ENCODE results near the gene DNAJC4.

Gene DNAJC4

DNA sequence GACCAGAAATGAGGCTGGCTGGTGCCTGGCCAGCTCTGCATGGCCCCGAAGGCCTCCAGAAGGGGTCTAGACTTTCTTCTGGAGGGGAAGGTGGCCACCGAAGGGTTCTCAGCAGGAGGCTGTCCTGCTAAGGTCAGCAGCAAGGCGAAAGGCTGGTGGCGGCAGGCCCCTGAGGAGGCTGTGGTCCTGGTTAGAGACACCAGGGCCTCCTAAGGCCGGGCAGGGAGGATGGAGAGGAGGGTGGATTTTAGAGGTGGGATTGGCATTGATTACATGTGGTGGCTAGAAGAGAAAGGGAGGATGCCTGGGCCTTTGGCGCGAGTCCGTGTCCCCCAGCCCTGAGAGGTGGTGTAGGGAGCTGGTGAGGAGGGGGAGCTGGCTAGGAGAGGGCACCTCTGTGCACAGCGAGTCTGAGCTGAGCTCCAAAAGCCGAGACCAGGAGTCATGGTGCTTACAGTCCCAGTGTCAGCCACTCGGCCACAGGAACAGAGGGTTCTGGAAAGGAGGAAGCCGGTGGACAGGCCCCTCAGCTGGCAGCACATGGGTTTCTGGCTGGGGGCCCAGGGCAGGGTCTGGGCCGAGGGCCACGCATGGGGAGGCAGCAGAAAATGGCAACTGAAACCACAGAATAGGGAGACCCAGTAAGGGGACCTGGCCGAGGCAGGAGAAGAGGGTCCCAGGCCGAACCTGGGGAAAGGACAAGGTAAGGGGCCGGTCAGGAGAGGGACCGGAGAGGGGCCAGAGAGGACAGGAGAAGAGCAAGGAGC is 21.4 kb upstream of the DNAJC4 start:
- no peak for DNase-seq

DNA sequence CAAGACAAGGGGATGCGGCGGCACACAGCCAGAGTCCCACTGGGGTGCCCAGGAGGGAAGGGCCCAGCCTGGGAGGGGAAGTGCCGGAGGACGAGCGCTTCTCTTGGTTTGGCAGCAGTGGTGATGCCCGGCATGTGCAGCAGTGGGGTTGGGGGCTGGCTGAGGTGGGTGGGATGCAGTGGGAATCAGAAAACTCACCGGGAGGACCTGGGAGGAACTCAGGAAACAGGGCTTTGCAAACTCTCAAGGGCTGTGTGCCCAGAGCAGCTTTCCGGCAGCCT is 20.8 kb upstream of the DNAJC4 start:
- no peak for DNase-seq

DNA sequence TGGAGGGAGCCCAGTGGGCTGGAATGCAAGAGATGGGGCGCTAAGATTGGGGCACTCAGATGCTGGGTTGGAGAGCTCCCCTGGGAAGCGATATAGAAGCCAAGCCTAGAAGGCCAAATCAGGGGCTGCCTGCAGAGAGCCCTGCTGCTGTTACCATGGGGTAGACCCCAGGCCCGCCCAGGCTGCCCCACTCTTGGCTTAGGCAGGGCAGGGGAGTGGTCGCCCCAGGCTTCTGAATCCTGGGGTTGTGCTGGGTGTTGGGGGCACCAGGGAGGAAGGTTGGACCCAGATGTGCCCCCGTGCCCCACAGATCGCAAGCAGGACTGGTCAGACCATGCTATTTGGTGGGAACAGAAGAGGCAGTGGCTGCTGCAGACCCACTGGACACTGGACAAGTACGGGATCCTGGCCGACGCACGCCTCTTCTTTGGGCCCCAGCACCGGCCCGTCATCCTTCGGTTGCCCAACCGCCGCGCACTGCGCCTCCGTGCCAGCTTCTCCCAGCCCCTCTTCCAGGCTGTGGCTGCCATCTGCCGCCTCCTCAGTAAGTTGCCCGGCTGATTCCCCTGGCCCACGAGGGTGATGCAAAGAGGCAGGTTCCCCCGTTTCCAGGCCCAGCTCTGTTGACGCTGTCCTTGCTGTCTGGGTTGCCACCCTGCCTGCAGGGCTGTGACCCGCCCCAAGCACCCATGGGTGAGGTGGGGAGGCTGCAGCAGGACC is 19.9 kb upstream of the DNAJC4 start:
- no peak for DNase-seq

DNA sequence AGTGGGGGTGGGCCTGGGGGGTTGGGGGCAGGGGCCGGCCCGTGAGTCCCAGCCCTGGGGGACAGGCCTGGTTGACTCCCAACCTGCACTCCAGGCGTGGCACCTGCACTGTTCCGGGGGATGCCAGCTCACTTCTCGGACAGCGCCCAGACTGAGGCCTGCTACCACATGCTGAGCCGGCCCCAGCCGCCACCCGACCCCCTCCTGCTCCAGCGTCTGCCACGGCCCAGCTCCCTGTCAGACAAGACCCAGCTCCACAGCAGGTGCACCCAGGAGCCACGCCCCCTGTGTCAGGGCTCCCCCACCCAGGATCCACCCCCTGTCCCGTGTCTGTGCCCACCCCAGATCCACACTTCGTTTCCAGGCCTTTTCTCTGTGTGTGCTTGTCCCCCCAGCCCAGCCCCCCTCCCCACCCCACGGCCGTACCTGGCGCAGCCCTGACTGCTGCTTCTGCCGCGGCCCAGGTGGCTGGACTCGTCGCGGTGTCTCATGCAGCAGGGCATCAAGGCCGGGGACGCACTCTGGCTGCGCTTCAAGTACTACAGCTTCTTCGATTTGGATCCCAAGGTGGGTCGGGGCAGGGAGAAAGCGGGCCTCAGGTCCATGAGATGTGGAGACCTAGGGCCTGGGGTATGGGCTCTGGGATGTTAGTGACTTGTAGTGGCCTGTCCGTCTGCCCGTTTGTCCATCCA is 19.0 kb upstream of the DNAJC4 start:
- DNase-seq = no peak

DNA sequence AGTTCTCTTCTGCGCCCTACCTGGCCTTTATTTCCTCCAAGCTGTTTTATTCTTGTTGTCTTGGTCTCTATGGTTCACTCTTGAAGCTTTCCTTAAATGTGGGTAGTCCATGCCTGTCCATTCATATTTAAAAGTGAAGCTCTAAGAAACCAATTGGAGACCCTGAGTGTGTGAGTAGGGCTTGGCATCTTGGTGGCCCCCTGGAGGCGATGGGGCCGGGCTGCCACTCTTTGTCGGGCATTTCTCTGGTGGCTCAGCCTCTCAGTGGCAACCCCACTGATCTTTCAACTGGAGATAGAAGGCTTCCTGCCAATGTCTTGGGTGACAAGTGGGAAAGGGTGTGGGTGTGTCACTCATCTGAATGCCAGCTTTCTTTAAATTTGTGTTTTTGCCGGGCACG is 13.5 kb upstream of the DNAJC4 start:
- DNase-seq = no peak

DNA sequence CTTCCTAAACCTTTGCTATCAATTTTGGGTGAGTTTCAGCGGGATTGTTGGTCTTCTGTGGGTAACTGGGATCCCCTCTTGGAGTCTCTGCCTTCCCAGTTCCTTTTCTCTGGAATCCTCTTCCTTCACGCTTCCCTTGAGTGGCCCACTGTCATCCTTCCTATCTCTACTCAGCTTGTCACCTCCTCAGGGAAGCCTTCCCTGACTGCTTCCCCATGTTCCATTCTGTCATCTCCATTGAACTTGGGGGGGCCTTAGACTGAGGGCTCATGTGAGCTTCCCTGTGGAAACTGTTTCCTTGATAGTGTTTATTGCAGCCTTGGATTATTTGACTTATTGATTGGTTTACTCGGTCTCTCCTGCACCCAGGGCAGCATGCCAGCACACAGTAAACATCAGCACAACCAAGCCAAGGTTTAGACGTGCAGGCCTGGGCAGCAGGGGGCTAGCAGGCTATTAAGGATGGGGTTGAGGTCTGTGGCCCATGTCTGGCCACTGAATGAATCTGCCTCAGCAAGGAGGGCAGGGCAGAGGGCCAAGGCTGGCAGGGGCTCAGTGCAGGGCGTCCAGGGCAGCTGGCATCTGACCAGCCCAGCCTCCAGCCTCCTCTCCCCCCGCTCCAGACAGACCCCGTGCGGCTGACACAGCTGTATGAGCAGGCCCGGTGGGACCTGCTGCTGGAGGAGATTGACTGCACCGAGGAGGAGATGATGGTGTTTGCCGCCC is 11.6 kb upstream of the DNAJC4 start:
- DNase-seq = no peak

DNA sequence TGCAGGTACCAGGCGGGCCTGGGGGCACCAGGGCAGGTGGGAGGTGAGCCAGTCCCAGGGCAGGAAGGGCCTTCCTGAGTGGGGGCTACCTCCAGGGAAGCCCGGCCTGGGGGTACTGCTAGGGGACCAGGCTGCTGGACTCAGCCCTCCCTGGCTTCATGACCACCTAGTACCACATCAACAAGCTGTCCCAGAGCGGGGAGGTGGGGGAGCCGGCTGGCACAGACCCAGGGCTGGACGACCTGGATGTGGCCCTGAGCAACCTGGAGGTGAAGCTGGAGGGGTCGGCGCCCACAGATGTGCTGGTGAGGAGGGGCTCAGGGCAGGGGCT is 11.0 kb upstream of the DNAJC4 start:
- DNase-seq = no peak

DNA sequence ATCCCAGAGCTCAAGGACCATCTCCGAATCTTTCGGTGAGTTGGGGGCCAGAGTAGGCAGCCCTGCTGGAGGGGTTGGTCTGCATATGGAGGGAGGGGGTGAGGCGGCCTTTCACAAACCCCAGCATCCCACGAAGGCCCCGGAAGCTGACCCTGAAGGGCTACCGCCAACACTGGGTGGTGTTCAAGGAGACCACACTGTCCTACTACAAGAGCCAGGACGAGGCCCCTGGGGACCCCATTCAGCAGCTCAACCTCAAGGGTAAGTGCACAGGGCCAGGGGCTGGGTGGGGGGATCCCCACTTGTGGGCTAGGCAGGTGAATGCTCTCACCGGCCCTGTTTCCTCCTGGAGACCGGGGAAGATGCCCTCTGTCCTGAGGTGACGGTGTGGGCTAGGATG is 10.6 kb upstream of the DNAJC4 start:
- no peak for DNase-seq

DNA sequence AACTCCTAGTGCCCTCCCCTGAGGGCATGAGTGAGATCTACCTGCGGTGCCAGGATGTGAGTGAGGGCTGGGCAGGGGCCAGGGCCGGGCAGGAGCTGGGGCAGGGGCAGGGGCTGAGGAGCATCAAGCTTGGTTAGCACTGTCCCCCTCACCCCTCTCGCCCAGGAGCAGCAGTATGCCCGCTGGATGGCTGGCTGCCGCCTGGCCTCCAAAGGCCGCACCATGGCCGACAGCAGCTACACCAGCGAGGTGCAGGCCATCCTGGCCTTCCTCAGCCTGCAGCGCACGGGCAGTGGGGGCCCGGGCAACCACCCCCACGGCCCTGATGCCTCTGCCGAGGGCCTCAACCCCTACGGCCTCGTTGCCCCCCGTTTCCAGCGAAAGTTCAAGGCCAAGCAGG is 10.1 kb upstream of the DNAJC4 start:
- DNase-seq = no peak

DNA sequence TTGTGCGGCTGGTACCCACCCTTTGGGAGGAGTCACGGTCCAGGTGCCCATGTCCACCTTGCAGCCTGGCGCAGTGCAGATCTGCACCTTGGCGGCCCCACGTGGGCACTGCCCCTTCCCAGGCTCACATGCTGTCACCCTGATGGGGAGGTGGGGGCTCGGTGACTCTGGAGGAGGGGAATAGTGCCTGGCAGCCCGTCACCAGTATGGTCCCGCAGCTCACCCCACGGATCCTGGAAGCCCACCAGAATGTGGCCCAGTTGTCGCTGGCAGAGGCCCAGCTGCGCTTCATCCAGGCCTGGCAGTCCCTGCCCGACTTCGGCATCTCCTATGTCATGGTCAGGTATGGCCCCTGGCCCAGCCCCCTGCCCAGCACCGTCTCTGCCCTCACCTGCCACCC is 9.6 kb upstream of the DNAJC4 start:
- DNase-seq = no peak

DNA sequence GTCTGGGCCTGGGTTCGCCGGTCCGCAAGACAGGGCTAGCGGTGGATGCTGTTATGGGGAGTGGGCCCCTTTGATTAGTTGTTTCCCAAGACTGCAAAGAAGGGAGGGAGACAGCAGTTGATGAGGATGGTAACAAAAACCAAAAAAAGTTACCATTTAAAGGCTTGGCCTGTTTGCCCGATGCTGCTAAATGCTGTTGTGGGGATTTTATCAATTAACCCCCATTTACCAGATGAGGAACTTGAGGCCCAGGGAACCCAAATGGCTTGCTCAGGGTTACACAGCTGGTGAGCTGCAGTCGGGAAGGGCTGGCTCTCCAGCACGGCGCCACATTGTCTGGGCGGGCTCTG is 7.7 kb upstream of the DNAJC4 start:
- DNase-seq = no peak

DNA sequence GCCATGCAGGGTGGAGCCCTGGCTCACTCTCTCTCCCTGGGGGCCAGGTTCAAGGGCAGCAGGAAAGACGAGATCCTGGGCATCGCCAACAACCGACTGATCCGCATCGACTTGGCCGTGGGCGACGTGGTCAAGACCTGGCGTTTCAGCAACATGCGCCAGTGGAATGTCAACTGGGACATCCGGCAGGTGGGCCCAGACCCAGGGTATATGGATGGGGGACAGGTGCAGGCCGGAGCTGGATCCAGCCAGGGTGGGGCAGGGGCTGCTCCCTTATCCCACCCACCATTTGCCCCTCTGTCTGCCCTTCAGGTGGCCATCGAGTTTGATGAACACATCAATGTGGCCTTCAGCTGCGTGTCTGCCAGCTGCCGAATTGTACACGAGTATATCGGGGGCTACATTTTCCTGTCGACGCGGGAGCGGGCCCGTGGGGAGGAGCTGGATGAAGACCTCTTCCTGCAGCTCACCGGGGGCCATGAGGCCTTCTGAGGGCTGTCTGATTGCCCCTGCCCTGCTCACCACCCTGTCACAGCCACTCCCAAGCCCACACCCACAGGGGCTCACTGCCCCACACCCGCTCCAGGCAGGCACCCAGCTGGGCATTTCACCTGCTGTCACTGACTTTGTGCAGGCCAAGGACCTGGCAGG is 7.2 kb upstream of the DNAJC4 start:
- DNase-seq = no peak

DNA sequence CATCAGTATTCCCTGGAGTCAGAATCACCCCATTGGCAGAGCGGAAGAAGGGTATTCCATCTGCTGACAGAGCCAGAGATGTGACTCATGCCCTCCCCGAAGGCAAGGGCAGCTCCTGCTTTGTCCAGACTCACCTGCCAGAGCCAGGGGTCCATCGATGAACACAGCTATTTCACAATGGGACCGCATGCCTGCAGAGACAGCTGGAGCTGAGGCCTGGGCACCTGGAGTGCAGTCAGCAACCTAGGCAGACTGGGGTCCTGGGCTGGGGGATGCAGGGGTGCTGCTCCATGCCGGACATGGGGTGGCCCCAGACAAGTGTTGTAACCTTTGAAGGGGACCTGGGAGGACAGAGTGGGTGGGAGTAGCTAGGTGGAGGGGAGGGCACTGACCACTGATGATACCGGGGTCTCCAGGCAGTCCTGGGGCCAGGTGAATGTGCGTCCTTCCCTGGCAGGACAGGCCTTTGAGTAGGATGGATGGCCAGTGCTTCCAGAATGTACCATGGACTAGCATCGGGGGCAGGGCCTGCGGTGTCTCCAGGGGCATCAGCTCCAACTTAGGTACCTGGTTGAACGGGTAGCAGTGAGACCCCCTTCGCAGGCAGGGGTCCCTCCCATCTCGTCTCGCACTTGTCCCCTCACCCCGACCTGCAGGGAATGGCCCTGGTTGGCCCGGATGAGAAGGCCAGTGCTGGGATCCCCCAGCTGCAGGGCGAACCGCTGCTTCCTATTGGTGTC is 6.0 kb upstream of the DNAJC4 start:
- DNase-seq = no peak

DNA sequence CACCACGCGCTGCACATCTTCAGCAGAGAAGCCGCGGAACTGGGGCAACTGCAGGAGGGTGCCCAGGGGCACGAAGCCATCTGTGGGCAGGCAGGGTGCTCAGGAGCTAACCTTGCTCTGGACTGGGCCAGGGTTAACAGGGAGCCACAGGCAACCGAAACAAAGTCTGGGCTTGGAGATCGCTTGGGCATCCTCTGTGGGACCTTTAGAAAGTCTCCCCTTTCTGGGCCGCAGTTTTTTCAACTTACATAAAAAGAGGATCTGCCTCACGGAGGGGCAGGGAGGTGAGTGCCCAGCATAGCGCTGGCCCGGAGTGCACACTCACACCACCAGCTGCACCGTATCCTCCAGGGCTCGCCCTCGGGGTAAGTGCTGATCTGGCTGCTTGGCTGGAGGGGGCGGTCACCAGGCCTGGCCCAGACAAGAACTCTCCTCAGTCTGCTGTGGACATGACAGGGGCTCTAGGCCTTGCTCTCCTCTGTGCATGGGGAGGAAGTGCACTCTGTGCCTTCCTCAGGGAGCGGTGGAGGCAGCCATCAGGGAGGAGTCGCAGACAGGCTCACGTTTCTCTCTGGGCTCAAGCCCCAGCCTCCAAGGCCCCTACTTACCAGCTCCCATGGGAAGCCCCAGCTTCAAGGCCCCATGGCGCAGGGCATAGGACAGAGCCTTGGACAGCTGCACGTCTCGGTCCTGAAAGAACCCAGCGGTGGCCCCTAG is 5.3 kb upstream of the DNAJC4 start:
- no peak for DNase-seq

DNA sequence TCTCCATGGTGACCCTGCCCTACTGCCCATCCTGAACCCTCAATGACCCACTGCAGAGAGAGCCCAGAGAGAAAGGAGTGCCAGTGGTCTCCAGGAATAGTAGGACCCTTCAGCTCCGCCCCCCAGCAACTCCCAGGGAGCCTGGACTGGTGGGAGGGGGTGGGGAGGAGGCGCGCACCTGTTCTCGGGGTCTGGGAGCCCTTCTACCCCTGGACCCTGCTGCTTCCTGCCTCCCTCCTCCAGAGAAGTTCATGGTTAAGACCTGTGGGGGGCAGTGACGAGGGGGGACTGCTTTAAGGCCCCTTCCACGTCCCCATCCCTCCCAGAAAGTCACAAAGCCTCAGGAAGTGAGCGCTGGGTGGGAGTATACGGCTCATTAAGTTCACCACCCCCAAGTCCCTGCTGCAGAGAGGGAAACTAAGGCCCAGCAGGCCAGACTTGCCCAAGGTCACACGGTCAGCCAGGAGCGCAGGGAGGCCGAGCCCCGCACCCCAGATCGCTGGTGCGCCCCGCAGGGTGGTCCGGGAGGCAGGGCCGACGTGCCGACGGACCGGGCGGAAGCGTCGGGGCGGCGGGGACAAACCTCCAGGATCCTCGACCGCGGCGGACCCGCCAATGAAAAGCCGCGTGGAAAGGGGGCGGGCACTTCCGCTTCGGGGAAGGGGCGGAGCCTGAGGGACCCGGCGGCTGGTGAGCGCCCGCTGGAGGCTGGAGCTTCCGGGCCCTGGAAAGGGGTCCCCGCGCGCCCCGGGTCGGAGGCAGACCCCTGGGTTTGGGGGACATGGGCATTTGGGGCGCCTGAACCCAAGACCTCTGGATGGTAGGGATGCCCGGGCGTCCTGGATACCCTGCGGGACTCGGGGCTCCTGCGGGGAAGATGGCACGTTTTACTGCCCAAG is 4.5 kb upstream of the DNAJC4 start, which contains the start of the genes NUDT22 and TRPT1:
Gene NUDT22 (plus strand): TSS at position 667 of the 899 bp plus-strand sequence. CDS start 379 bp downstream, outside the sequence.
Gene TRPT1 (minus strand): TSS at position 579 of the 899 bp plus-strand sequence. CDS start 326 bp downstream, at position 253.
- peak; percentile 41 for DNase-seq

DNA sequence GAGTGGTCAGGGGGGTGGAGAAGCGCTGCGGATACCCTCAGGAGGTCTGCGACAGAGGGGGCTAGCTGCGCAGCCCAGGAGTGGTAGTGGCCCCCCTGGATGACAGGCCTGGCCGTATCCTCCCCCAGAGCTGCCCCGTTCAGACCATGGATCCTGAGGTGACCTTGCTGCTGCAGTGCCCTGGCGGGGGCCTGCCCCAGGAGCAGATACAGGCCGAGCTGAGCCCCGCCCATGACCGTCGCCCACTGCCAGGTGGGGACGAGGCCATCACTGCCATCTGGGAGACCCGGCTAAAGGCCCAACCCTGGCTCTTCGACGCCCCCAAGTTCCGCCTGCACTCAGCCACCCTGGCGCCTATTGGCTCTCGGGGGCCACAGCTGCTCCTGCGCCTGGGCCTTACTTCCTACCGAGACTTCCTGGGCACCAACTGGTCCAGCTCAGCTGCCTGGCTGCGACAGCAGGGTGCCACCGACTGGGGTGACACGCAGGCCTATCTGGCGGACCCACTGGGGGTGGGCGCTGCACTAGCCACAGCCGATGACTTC is 3.8 kb upstream of the DNAJC4 start:
- DNase-seq = no peak

DNA sequence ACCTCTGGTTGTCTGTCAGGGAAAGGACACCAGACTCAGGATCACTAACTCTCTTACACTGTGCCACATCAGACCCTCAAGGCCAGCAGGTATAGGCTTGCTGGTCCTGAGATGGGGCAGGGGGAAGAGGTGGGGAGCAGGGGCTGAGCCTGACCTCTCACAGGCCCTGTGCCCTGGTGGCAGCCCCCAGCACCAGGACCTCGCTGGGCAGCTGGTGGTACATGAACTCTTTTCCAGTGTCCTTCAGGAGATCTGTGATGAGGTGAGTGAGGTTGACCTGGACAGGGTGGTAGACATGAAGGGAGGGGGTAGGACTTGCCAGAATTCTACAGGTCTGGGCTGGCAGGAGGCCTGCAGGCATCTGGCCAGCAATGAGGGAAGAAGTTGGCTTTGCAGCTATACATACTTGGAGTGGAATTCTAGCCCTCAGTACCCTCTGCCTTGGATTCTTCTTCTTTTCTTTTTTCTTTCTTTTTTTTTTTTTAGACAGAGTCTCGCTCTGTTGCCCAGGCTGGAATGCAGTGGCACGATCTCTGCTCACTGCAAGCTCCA is 2.9 kb upstream of the DNAJC4 start:
- DNase-seq = no peak

DNA sequence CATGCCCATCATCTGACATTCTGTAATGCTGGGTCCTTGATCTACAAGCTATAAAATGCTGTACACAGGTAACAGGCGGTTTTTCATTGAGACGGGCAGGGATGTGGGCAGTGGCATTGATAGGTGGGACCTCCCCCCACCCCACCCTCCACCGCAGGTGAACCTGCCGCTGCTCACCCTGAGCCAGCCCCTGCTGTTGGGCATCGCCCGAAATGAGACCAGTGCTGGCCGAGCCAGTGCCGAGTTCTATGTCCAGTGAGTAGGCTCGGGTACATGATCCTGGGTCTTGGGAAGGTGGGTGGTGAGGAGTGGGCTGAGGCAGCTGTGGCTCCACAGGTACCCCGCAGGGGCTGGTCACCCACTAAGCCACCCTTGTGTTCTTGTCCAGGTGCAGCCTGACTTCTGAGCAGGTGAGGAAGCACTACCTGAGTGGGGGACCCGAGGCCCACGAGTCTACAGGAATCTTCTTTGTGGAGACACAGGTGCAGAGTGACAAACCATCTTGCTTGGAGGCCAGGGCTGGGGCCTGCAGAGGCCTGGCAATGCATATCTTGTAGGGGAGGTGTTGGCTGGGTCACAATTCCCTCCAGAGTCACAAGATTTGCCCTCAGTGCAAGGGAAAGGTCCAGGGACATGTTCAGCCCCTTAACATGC is 1.1 kb upstream of the DNAJC4 start:
- no peak for DNase-seq

DNA sequence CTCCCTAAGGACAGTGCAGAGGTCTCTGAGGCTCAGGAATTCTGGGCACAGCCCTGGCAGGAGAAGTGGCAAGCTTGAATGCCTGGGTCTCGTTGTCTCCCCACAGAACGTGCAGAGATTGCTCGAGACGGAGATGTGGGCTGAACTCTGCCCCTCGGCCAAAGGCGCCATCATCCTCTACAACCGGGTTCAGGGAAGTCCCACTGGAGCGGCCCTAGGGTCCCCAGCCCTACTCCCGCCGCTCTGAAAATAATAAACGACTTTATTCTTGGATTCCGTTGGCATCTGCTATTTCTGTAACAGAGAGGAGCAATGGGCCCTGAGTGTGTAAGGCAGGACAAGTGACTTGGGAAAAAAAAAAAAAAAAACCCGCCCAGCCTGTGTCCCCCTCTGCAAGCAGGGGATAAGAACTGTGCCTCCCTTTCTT is 591 bp upstream of the DNAJC4 start:
- no peak for DNase-seq
